Measurements from ENCODE around the gene ANKMY2.
"Not testable (repeated sequence)": the region's sequence is repeated elsewhere in the genome, so short reads cannot be mapped to it uniquely, and the experiment has no call there.

The ANKMY2 gene

DNA sequence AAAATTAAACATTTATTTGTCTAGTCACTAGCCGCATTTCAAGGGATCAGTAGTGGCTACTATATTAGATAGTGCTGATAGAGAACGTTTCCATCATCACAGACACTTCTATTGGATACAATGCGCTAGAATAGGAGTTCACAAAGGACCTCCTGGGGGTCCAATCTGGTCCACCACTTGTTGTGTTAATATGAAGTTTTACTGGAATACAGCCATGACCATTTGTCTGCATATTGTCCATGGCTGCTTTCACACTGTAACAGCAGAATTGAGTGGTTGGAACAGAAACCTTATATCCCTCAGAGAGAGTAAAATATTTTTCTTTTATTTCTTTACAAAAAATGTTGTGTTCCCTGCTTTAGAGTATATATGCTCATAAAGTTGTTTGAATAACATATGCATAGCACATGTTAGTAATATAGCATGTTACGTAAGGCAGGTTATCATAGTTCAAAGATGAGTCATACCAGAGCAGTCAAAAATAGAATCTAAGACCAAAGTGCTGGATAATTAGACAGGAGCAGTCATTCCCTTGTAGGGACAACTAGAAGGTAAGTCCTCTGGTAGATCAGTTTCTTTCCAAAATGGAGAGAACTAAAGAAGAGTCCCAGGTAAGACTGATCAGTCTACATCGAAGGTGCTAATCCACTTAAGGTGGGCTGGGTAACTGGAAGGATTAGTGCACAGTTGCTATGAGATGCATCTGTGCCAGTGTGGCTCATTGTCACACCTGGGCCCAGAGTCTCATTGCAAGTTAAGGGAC lies 15.3 kb upstream of the ANKMY2 start:
- Histone ChIP-seq H3K36me3 (ENCODE audit: low read depth) (peaks cover 9% of the 10 kb centered on the region), H3K4me3 (ENCODE audit: severe bottlenecking) (no peak overlapping the region), H3K27ac (ENCODE audit: poor library complexity, severe bottlenecking) (peak overlapping the region; percentile 11), H3K9me3 (ENCODE audit: severe bottlenecking) (no peaks in the 10 kb centered on the region), H3K4me1 (ENCODE audit: insufficient read depth, poor library complexity, severe bottlenecking) (peaks cover 28% of the 10 kb centered on the region), H3K27me3 (ENCODE audit: insufficient read depth, poor library complexity, severe bottlenecking) (no peaks in the 10 kb centered on the region)
- ATAC-seq (ENCODE audit: low read depth) = peak; percentile 81
- TF ChIP-seq CTCF (IDR thresholded peaks at IDR 0.05; ENCODE audit: poor library complexity, severe bottlenecking) = no peak
- DNase-seq (ENCODE audit: low spot score) = no peak

DNA sequence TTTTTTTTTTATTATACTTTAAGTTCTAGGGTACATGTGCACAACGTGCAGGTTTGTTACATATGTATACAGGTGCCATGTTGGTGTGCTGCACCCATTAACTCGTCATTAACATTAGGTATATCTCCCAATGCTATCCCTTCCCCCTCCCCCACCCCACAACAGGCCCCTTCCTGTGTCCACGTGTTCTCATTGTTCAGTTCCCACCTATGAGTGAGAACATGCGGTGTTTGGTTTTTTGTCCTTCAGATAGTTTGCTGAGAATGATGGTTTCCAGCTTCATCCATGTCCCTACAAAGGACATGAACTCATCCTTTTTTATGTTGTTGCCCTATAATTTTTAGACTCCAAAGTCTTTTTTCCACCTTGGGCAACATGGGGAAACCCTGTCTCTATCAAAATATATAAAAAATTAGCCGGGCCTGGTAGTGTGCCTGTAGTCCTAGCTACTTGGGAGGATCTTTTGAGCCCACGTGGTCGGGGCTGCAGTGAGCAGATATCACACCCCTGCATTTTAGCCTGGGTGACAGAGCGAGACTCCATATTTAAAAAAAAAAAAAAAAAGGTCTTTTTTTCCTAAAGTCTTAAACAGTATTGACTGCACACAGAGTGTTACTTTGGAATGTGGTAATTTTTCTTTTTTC lies 14.4 kb upstream of the ANKMY2 start:
- not testable (repeated sequence) for H3K36me3 ChIP-seq (ENCODE audit: low read depth); DNase-seq (ENCODE audit: low spot score); H3K27me3 ChIP-seq (ENCODE audit: insufficient read depth, poor library complexity, severe bottlenecking); ATAC-seq (ENCODE audit: low read depth); H3K9me3 ChIP-seq (ENCODE audit: severe bottlenecking); H3K4me3 ChIP-seq (ENCODE audit: severe bottlenecking)
- peak overlapping the region; percentile 11 for H3K27ac ChIP-seq (ENCODE audit: poor library complexity, severe bottlenecking)
- H3K4me1 ChIP-seq (ENCODE audit: insufficient read depth, poor library complexity, severe bottlenecking) = peaks cover 34% of the 10 kb centered on the region

- peaks cover 47% of the 10 kb centered on the region for H3K4me1 ChIP-seq (ENCODE audit: insufficient read depth, poor library complexity, severe bottlenecking)
- TF ChIP-seq CTCF (IDR thresholded peaks at IDR 0.05; ENCODE audit: poor library complexity, severe bottlenecking) = no peak
- no peak overlapping the region for H3K4me3 ChIP-seq (ENCODE audit: severe bottlenecking)
- peaks cover 2% of the 10 kb centered on the region for H3K36me3 ChIP-seq (ENCODE audit: low read depth)
- no peaks in the 10 kb centered on the region for H3K27me3 ChIP-seq (ENCODE audit: insufficient read depth, poor library complexity, severe bottlenecking)
- peak; percentile 72 for ATAC-seq (ENCODE audit: low read depth)
- H3K9me3 ChIP-seq (ENCODE audit: severe bottlenecking) = no peaks in the 10 kb centered on the region
- H3K27ac ChIP-seq (ENCODE audit: poor library complexity, severe bottlenecking) = peak overlapping the region; percentile 33
- DNase-seq (ENCODE audit: low spot score) = no peak
Measured at GRCh38 chr7:16657656-16658279, 12.2 kb upstream of the ANKMY2 start.

DNA sequence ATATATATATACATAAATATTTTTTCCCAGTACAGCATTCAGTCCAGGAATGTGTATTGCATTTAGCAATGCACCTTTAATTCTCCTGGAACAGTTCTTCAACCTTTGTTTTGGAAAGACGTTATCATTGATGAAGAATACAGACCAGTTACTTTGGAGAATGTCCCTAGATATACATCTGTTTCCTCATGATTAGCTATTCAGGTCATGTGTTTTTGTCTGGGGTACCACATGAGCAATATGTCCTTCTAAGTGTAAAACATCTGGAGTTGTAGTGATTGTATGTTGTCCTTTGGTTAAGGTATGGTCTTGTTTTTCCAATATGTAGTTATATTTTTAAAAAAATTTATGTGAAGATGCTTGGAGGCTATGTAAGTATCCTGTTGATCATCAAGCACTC lies 10.6 kb upstream of the ANKMY2 start:
- H3K36me3 ChIP-seq (ENCODE audit: low read depth) = no peaks in the 10 kb centered on the region; the same call in 1 of the 2 replicates
- no peaks in the 10 kb centered on the region for H3K9me3 ChIP-seq (ENCODE audit: severe bottlenecking)
- ATAC-seq (ENCODE audit: low read depth) = no peak
- no peak for DNase-seq (ENCODE audit: low spot score)
- no peak overlapping the region for H3K4me3 ChIP-seq (ENCODE audit: severe bottlenecking)
- no peak overlapping the region for H3K27ac ChIP-seq (ENCODE audit: poor library complexity, severe bottlenecking)
- H3K4me1 ChIP-seq (ENCODE audit: insufficient read depth, poor library complexity, severe bottlenecking) = peaks cover 49% of the 10 kb centered on the region
- no peaks in the 10 kb centered on the region for H3K27me3 ChIP-seq (ENCODE audit: insufficient read depth, poor library complexity, severe bottlenecking)
- TF ChIP-seq CTCF (IDR thresholded peaks at IDR 0.05; ENCODE audit: poor library complexity, severe bottlenecking) = no peak

- no peaks in the 10 kb centered on the region; the same call in 1 of the 2 replicates for H3K36me3 ChIP-seq (ENCODE audit: low read depth)
- TF ChIP-seq CTCF (IDR thresholded peaks at IDR 0.05; ENCODE audit: poor library complexity, severe bottlenecking) = no peak
- ATAC-seq (ENCODE audit: low read depth) = no peak
Measured at GRCh38 chr7:16655394-16655793, 9.8 kb upstream of the ANKMY2 start.

More at GRCh38 chr7:16655394-16655793, 9.8 kb upstream of the ANKMY2 start:
- DNase-seq (ENCODE audit: low spot score) = no peak
- H3K4me3 ChIP-seq (ENCODE audit: severe bottlenecking) = no peak overlapping the region
- H3K27ac ChIP-seq (ENCODE audit: poor library complexity, severe bottlenecking) = no peak overlapping the region
- H3K9me3 ChIP-seq (ENCODE audit: severe bottlenecking) = no peaks in the 10 kb centered on the region
- no peaks in the 10 kb centered on the region for H3K27me3 ChIP-seq (ENCODE audit: insufficient read depth, poor library complexity, severe bottlenecking)
- peaks cover 49% of the 10 kb centered on the region for H3K4me1 ChIP-seq (ENCODE audit: insufficient read depth, poor library complexity, severe bottlenecking)

Measured in RWPE2 (cell line).